Colonic mucosa (tissue), 4 donors: ENCODE results near the gene AUTS2. TPM values are rescaled to one million over a fixed set of nuclear protein-coding genes. Genes with fewer than 3 reads are reported as not detected.

Experiments used
- DNase-seq: peaks from one replicate; pipeline ENCODE4 v3.0.0-alpha.2; 2020
- H3K27ac ChIP-seq: fragments of 200-600 bp; one replicate; pipeline ENCODE4 v1.8.0; 2021
- H3K27me3 ChIP-seq: fragments of 200-600 bp; one replicate; pipeline ENCODE4 v1.8.0; 2021
- H3K36me3 ChIP-seq: fragments of 200-600 bp; one replicate; pipeline ENCODE4 v1.8.0; 2021
- H3K4me1 ChIP-seq: fragments of 200-600 bp; one replicate; pipeline ENCODE4 v1.8.0; 2021; ENCODE audit warnings: mild to moderate bottlenecking
- H3K4me3 ChIP-seq: fragments of 200-600 bp; one replicate; pipeline ENCODE4 v1.8.0; 2021
- H3K9ac ChIP-seq, 2 donors: one replicate each; pipeline ENCODE4 v1.7.0; 2013; ENCODE audit warnings: control low read depth in 2 of 2, low read depth in 2 of 2, low read length in 2 of 2
- H3K9me3 ChIP-seq: fragments of 200-600 bp; one replicate; pipeline ENCODE4 v1.8.0; 2021
- intact Hi-C: fragments of 100-400 bp; cut with DNase I; formaldehyde crosslinking; loops from one replicate; pipeline ENCODE4 v1.14.1; 2022
- total RNA-seq, 2 donors: library from RNA; stranded (reverse); fragmentation: NEBNext Ultra II Directional in 1 of 2; extraction: Animal tissue kit (Norgen Biotek cat#: 25700) in 1 of 2; gene quantifications; one replicate each; pipeline ENCODE4 v1.2.1, GENCODE V29; 2021
- TF ChIP-seq, protein P1 (sequence below): fragments of 200-600 bp; IDR thresholded peaks from one replicate; pipeline ENCODE4 v1.8.0; 2022; ENCODE audit warnings: antibody characterized with exemption, mild to moderate bottlenecking
- donor health status: healthy.
- donor health status: DM: no; HTN: no; CAD: no.
- donor health status: DM: no; HTN: no; CAD: no.

The AUTS2 gene
- total RNA-seq, 2 donors from 2014 or later: 39.8 to 42.3 TPM

DNA sequence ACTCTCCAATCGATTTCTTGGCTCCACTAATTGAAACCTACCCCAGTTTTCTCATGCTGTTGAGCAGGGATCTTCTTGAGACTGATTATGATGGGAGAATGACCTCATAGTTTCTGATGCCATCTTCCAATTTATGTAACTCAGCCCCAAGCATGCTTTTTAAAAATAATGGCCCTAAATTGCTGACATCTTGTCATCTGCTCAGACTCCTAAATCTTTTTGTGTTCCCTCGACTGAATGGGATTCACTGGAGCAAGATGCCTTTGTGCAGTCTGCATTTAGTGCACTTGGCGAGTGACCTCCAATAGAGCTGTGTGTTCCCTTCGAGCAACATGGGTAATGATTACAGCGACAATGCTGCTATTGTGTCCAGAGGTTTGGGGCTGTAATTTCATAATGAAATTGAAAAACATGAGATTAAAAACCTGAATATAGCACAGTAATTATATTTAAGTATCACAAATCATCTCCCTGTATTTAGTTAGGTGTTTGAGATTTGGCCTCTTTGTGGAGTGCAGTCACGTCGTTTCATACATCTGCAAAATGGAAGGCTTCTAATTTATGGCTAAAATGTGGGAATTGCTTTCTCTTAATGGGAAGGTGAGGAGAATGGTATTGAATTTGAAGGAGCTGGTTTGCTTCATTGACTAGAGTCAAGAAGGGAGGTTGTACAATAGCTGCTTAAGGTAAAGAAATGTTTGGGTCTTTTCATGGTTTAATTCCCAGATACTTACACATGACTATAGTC, 192.9 kb downstream of the AUTS2 start:
- DNase-seq: no peak
- intact Hi-C loops: no loop called here
- no peaks in the 10 kb centered on the region for H3K4me1 ChIP-seq

DNA sequence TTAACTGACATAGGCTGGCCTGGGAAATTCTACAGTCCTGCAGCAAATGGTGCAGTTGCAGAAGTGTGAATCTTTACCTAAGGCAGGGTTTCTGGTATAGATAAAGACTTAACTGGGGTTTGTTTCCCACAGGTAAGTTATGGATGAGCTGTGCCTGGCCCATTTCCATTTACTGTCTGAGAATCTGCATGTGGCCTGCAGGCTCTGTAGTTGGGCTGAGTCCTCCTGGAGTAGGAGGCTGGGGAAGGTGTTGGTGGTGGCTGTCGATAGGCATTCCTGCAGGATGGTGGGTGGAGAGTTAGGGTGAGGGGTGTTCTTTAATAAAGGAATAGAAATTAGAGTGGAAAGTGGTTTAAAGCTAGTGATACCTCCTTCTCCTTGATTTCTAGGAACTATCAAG, 193.5 kb downstream of the AUTS2 start:
- no peak overlapping the region for H3K9ac ChIP-seq
- H3K4me3 ChIP-seq: no peak overlapping the region
- intact Hi-C loops: no loop called here
- H3K36me3 ChIP-seq: no peaks in the 10 kb centered on the region
- no peak overlapping the region for H3K27ac ChIP-seq
- no peak for DNase-seq
- no peaks in the 10 kb centered on the region for H3K4me1 ChIP-seq
- no peaks in the 10 kb centered on the region for H3K27me3 ChIP-seq
- H3K9me3 ChIP-seq: no peaks in the 10 kb centered on the region
- TF ChIP-seq, protein P1, sequence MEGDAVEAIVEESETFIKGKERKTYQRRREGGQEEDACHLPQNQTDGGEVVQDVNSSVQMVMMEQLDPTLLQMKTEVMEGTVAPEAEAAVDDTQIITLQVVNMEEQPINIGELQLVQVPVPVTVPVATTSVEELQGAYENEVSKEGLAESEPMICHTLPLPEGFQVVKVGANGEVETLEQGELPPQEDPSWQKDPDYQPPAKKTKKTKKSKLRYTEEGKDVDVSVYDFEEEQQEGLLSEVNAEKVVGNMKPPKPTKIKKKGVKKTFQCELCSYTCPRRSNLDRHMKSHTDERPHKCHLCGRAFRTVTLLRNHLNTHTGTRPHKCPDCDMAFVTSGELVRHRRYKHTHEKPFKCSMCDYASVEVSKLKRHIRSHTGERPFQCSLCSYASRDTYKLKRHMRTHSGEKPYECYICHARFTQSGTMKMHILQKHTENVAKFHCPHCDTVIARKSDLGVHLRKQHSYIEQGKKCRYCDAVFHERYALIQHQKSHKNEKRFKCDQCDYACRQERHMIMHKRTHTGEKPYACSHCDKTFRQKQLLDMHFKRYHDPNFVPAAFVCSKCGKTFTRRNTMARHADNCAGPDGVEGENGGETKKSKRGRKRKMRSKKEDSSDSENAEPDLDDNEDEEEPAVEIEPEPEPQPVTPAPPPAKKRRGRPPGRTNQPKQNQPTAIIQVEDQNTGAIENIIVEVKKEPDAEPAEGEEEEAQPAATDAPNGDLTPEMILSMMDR: no peak

More for the DNA sequence above, 192.9 kb downstream of the AUTS2 start:
- no peak overlapping the region for H3K9ac ChIP-seq
- H3K27me3 ChIP-seq: no peaks in the 10 kb centered on the region
- H3K36me3 ChIP-seq: no peaks in the 10 kb centered on the region
- H3K4me3 ChIP-seq: no peak overlapping the region
- H3K27ac ChIP-seq: no peak overlapping the region
- TF ChIP-seq, protein P1: no peak
- no peaks in the 10 kb centered on the region for H3K9me3 ChIP-seq

DNA sequence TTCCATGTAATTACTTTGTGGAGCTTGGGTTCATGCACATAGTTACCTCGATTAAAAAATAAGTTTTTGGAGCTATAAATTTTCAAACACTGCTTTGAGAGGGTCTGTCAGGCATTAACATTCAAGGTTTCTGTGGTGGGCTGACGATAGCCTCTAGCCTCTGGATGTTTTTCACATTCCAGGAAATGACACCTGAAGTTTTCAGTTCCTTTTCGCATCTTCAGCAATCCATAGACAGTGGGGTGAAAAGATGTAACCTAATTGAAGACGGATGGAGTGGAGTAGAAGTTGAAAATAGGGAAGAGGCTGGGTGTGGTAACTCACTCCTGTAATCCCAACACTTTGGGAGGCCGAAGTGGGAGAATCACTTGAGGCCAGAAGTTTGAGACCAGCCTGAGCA, 197.7 kb downstream of the AUTS2 start:
- Histone ChIP-seq H3K27me3 (no peaks in the 10 kb centered on the region), H3K36me3 (no peaks in the 10 kb centered on the region), H3K27ac (no peak overlapping the region), H3K4me1 (no peaks in the 10 kb centered on the region), H3K9me3 (no peaks in the 10 kb centered on the region), H3K9ac (no peak overlapping the region), H3K4me3 (no peak overlapping the region)
- intact Hi-C loops: no loop called here
- TF ChIP-seq, protein P1: no peak
- DNase-seq: no peak

DNA sequence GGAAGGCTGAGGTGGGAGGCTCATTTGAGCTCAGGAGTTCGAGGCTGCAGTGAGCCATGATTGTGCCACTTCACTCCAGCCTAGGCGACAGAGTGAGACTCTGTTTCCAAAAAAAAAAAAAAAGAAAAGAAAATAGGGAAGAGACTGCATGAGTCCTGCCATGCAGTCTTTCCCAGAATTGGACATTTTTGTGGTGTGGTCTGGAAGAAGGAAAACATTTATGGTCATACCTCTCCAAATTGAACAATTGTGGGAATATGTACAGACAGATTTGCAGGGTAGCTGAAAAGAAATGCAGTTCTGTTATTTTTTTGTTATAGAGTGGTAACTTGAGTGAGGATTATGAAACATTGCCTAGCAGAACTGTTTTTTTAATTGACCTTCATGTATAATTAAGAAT, 198.1 kb downstream of the AUTS2 start:
- H3K27ac ChIP-seq: no peak overlapping the region
- no peaks in the 10 kb centered on the region for H3K27me3 ChIP-seq
- no peak overlapping the region for H3K4me3 ChIP-seq
- no peak for DNase-seq
- H3K36me3 ChIP-seq: no peaks in the 10 kb centered on the region
- no peaks in the 10 kb centered on the region for H3K9me3 ChIP-seq
- intact Hi-C loops: no loop called here
- no peak overlapping the region for H3K9ac ChIP-seq
- TF ChIP-seq, protein P1: no peak
- H3K4me1 ChIP-seq: no peaks in the 10 kb centered on the region

DNA sequence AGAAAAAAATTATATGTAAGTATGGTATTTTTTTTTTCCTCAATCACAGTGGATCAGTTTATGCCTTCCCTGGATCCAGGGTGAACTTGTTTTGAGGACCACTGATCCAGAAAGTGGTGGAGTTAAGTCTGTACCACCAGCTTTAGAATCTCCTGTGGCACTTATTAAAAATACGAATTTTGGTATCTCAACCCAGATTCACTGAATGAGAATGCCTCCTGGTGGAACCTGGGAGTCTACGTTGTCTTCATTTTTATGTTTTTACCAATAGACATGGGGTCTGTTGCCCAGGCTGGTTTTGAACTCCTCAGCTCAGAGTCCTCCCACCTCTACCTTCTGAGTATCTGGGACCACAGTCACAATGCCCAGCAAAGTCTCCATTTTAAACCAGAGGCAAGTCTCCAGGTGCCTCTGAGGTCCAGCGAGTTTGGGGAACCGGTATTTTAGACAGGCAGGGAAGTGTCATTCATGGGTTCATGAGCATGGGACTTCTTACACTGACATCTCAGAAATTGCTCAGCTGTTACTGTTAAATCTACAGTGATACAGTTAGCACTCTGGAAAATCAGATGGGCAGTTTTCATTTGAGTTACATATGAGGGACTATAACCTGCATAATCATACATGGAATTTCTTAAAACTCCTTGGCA, 200.9 kb downstream of the AUTS2 start:
- DNase-seq: no peak
- Histone ChIP-seq H3K9ac (no peak overlapping the region), H3K27me3 (no peaks in the 10 kb centered on the region), H3K4me3 (no peak overlapping the region), H3K9me3 (no peaks in the 10 kb centered on the region), H3K4me1 (no peaks in the 10 kb centered on the region), H3K36me3 (no peaks in the 10 kb centered on the region), H3K27ac (no peak overlapping the region)
- intact Hi-C loops: no loop called here
- TF ChIP-seq, protein P1: no peak
